Mesendoderm (in vitro differentiated cells): Measurements from ENCODE around the gene EXOC7.

ENCODE experiments used
- DNase-seq: peaks from one replicate; pipeline ENCODE4 v3.0.0; 2013
- H2AK5ac ChIP-seq: 2 replicates; pipeline ENCODE4 v1.6.1; 2013; ENCODE audit warnings: low read length, inconsistent platforms
- H2BK120ac ChIP-seq: 2 replicates; pipeline ENCODE4 v1.6.1; 2013; ENCODE audit warnings: low read depth, mild to moderate bottlenecking, low read length, moderate library complexity, mixed read lengths
- H2BK15ac ChIP-seq: replicated peaks from 2 replicates; pipeline ENCODE4 v1.6.1; 2013; ENCODE audit warnings: low read depth, mild to moderate bottlenecking, moderate library complexity
- H2BK5ac ChIP-seq: 2 replicates; pipeline ENCODE4 v1.6.1; 2013; ENCODE audit warnings: low read length, inconsistent platforms
- H3K18ac ChIP-seq: 2 replicates; pipeline ENCODE4 v1.6.1; 2013; ENCODE audit warnings: mild to moderate bottlenecking, low read length, mixed read lengths
- H3K23ac ChIP-seq: one replicate; pipeline ENCODE4 v1.6.1; 2013; ENCODE audit warnings: low read length
- H3K27ac ChIP-seq: 2 replicates; pipeline ENCODE4 v1.5.1; 2013; ENCODE audit warnings: low read depth, mild to moderate bottlenecking, inconsistent platforms, low read length, moderate library complexity
- H3K27me3 ChIP-seq: 2 replicates; pipeline ENCODE4 v1.6.1; 2013; ENCODE audit warnings: low read length, control low read depth, mild to moderate bottlenecking, inconsistent platforms; ENCODE audit not compliant: insufficient read depth, poor library complexity
- H3K36me3 ChIP-seq: 2 replicates; pipeline ENCODE4 v1.6.1; 2013; ENCODE audit warnings: low read length, inconsistent platforms; ENCODE audit not compliant: control insufficient read depth, insufficient read depth
- H3K4ac ChIP-seq: one replicate; pipeline ENCODE4 v1.6.1; 2013; ENCODE audit warnings: low read depth, mild to moderate bottlenecking, low read length, moderate library complexity
- H3K4me1 ChIP-seq: 2 replicates; pipeline ENCODE4 v1.6.1; 2013; ENCODE audit warnings: low read depth, low read length, inconsistent platforms; ENCODE audit not compliant: control insufficient read depth
- H3K4me2 ChIP-seq: 2 replicates; pipeline ENCODE4 v1.6.1; 2013; ENCODE audit warnings: low read length
- H3K4me3 ChIP-seq: 2 replicates; pipeline ENCODE4 v1.5.1; 2013; ENCODE audit warnings: mild to moderate bottlenecking, low read length
- H3K56ac ChIP-seq: one replicate; pipeline ENCODE4 v1.6.1; 2013; ENCODE audit warnings: low read length
- H3K79me1 ChIP-seq: 2 replicates; pipeline ENCODE4 v1.6.1; 2013; ENCODE audit warnings: low read length, inconsistent platforms
- H3K79me2 ChIP-seq: 2 replicates; pipeline ENCODE4 v1.6.1; 2013; ENCODE audit warnings: mild to moderate bottlenecking, low read length; ENCODE audit not compliant: control insufficient read depth, insufficient read depth
- H3K9ac ChIP-seq: 2 replicates; pipeline ENCODE4 v1.6.1; 2013; ENCODE audit warnings: low read length, inconsistent platforms
- H4K5ac ChIP-seq: one replicate; pipeline ENCODE4 v1.6.1; 2013; ENCODE audit warnings: low read length
- H4K8ac ChIP-seq: one replicate; pipeline ENCODE4 v1.6.1; 2013; ENCODE audit warnings: low read depth, mild to moderate bottlenecking, control low read depth, low read length, moderate library complexity
- WGBS: extraction: QIAGEN DNeasy Blood & Tissue Kit; methylation state at CpG from one replicate; pipeline ENCODE4 v1.1.7; 2013; ENCODE audit warnings: low lambda C conversion rate, missing lambda C conversion rate; ENCODE audit not compliant: insufficient coverage; ENCODE audit errors: extremely low coverage; 5-methylcytosine and 5-hydroxymethylcytosine counted together

EXOC7 gene

DNA sequence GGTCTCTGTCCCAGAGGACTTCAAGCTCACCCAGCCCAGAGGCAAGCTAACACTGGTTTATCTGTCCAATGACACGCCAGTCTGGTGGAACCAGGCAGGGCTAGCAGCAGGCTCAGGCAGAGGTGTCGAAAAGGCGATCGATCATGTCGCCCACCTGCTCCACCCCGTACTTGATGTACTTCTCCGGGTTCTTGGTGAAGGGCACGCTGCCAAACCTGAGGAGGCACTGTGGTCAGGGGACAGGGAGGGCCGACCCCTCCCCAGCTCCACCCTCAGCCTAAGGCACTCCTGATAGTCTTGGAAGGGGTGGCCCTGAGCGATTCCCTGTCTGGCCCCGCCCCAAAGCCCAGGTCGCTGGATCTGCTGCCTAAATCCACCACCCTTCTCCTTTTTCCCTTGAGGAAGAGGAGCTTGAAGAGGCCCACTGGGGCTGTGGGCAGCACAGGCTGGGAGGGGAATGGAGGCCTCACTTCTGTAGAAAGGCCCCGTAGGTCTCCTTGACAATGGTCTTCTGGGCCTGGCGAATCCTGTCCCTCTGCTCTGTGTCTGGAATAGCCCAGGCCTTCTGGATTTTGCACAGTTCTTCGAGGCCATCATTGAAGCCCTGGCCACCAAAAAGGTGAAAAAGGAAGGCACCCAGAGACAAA lies 19.9 kb downstream of the EXOC7 start:
- H3K18ac ChIP-seq = no peak overlapping the region
- H3K9ac ChIP-seq = no peak overlapping the region
- H3K27ac ChIP-seq = no peak overlapping the region
- H2BK5ac ChIP-seq = no peak overlapping the region
- no peak overlapping the region for H2BK120ac ChIP-seq
- no peak for DNase-seq
- no peaks in the 10 kb centered on the region for H3K79me2 ChIP-seq
- WGBS = no CpG with 5 or more reads among the region's 15 CpGs
- no peak overlapping the region for H3K4me2 ChIP-seq
- no peak overlapping the region for H4K8ac ChIP-seq
- no peak overlapping the region for H3K23ac ChIP-seq
- no peak overlapping the region for H3K56ac ChIP-seq
- no peak overlapping the region for H3K4me3 ChIP-seq
- no peak overlapping the region for H4K5ac ChIP-seq
- peaks cover 6% of the 10 kb centered on the region for H3K27me3 ChIP-seq
- H3K4me1 ChIP-seq = peaks cover 10% of the 10 kb centered on the region
- no peaks in the 10 kb centered on the region for H3K79me1 ChIP-seq
- H3K4ac ChIP-seq = no peak overlapping the region
- peaks cover 14% of the 10 kb centered on the region for H3K36me3 ChIP-seq
- H2AK5ac ChIP-seq = no peak overlapping the region
- no peak overlapping the region for H2BK15ac ChIP-seq

DNA sequence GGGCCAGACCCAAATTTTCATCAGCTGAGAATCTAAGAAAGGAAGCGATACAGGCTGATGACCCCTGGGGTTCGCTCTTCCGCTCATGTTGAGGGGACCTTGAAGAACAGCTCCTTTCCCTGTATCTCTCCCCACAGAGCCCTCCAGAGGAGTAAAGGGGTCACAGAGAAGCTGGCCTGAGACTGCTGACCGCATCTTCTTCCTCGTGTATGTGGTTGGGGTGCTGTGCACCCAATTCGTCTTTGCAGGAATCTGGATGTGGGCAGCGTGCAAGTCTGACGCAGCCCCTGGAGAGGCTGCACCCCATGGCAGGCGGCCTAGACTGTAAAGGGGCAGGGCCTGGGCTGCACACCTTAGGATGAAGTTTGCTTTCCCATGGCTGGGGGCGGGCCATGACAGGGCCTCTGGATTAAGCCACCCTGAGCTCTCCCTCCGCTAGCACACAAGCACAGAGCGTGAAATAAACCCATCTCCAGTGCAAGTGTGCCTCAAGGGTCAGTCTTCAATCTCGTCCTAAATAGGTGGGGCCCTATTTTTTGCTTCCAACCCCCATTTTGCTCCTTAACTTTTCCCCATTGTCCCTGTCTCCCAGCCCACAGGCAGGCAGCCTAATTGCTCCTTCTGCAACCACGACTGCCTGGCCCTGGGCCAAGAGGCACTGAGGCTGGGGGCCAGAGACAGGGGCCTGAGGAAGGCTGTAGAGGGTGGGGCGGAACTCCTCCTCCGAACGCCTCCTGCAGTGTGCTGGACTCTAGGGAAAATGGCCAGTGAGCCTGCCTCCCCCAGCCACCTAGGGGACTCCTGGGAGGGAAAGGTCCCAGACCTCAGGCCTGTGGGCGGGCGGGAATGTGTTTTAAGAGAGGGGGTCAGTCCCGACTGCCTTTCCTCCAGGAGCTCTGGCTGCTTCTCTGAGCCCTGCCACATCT lies 21.0 kb downstream of the EXOC7 start:
- Histone ChIP-seq H3K23ac (no peak overlapping the region), H2BK5ac (no peak overlapping the region), H3K9ac (no peak overlapping the region), H3K4ac (no peak overlapping the region), H3K27ac (no peak overlapping the region), H3K4me1 (peaks cover 10% of the 10 kb centered on the region), H3K4me3 (no peak overlapping the region), H3K79me2 (no peaks in the 10 kb centered on the region), H3K18ac (no peak overlapping the region), H3K56ac (no peak overlapping the region), H2BK120ac (no peak overlapping the region), H2AK5ac (no peak overlapping the region), H4K5ac (no peak overlapping the region), H3K27me3 (peaks cover 10% of the 10 kb centered on the region), H2BK15ac (no peak overlapping the region), H3K4me2 (no peak overlapping the region), H4K8ac (no peak overlapping the region), H3K36me3 (peaks cover 9% of the 10 kb centered on the region), H3K79me1 (no peaks in the 10 kb centered on the region)
- WGBS = no CpG with 5 or more reads among the region's 20 CpGs
- DNase-seq = no peak

- peak; percentile 39 for DNase-seq
Observed at GRCh38 chr17:76081295-76082210, 22.0 kb downstream of the EXOC7 start.

DNA sequence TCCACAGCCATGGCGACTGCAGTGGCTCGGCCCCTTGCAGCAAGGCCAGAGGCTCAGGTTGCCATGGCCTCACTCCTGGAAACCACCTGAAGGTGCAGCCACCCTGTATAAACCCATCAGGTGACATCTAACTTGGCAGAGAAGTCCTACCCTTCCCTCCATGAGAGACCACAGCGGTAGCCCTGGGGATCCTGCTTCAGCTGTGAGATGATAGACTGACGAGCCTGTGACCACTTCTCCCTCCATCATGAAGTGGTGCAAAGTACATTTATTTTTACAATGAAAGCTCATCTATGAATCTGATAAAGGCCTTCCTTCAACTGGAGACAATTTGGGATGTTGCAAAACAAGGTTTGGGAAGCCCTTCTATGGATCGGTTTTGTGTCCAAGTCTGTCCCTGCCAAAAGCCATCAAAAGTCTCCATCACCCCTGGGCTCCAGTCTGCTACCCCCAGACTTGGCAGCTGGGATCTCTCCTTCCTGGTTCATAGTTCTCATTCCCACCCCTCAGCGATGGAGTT lies 22.8 kb downstream of the EXOC7 start:
- Histone ChIP-seq H3K4me3 (no peak overlapping the region), H4K5ac (no peak overlapping the region), H3K18ac (no peak overlapping the region), H3K23ac (no peak overlapping the region), H4K8ac (no peak overlapping the region), H3K79me2 (no peaks in the 10 kb centered on the region), H3K9ac (peak overlapping the region; percentile 25), H3K4me2 (no peak overlapping the region), H3K79me1 (no peaks in the 10 kb centered on the region), H3K36me3 (peaks cover 5% of the 10 kb centered on the region), H2AK5ac (no peak overlapping the region), H3K56ac (no peak overlapping the region), H3K4ac (no peak overlapping the region), H3K4me1 (peaks cover 10% of the 10 kb centered on the region), H2BK15ac (no peak overlapping the region), H2BK120ac (no peak overlapping the region), H2BK5ac (no peak overlapping the region), H3K27me3 (peaks cover 23% of the 10 kb centered on the region), H3K27ac (no peak overlapping the region)
- no CpG with 5 or more reads among the region's 6 CpGs for WGBS
- no peak for DNase-seq

More at GRCh38 chr17:76081295-76082210, 22.0 kb downstream of the EXOC7 start:
- H4K5ac ChIP-seq = no peak overlapping the region
- no peak overlapping the region for H3K56ac ChIP-seq
- peaks cover 10% of the 10 kb centered on the region for H3K4me1 ChIP-seq
- no peak overlapping the region for H2BK5ac ChIP-seq
- H3K4ac ChIP-seq = no peak overlapping the region
- H3K4me3 ChIP-seq = no peak overlapping the region
- H3K27me3 ChIP-seq = peaks cover 17% of the 10 kb centered on the region
- no peak overlapping the region for H2BK120ac ChIP-seq
- H3K36me3 ChIP-seq = peaks cover 7% of the 10 kb centered on the region
- no peak overlapping the region for H3K23ac ChIP-seq
- no peak overlapping the region for H3K4me2 ChIP-seq
- no peaks in the 10 kb centered on the region for H3K79me1 ChIP-seq
- no CpG with 5 or more reads among the region's 27 CpGs for WGBS
- H2BK15ac ChIP-seq = no peak overlapping the region
- H4K8ac ChIP-seq = no peak overlapping the region
- no peak overlapping the region for H2AK5ac ChIP-seq
- no peak overlapping the region for H3K27ac ChIP-seq
- H3K18ac ChIP-seq = no peak overlapping the region
- H3K79me2 ChIP-seq = no peaks in the 10 kb centered on the region
- H3K9ac ChIP-seq = no peak overlapping the region

DNA sequence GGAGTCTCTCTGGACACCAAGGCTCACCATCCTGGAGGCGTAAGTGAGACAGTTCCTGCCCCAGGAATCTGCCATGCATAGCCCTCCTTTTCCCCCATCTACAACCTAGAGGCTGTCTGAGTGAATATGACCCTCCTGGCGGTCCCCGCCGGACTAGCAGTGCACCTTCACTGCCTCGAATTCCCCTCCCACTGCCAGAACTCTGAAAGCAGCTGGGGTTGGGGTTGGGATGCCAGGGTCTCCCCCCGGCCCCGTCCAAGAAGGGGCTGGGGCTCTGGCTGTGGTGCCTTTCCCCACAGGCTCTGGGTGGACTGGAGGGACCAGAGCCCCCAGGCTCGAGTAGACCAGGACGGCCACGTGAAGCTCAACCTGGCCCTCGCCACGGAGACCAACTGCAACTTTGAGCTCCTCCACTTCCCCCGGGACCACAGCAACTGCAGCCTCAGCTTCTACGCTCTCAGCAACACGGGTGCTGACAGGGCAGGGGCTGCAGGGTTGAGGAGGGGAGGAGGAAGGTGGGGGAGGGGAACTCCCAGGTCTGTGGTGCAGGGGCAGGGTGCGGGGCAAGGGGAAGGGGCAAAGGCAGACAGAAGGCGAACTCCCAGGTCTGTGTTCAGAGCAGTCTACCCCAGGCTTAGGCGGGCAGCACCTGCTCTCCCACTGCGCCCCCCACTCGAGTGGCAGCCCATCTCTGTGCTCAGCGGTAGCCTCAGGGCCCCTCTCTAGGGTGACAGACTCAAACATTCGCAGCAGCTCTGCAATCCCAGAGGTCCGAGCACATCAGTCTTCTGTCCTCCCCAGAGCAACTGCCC lies 23.4 kb downstream of the EXOC7 start:
- Histone ChIP-seq H3K4me2 (no peak overlapping the region), H3K23ac (no peak overlapping the region), H3K4ac (no peak overlapping the region), H3K27me3 (peaks cover 29% of the 10 kb centered on the region), H3K18ac (no peak overlapping the region), H2AK5ac (no peak overlapping the region), H3K36me3 (no peaks in the 10 kb centered on the region), H2BK15ac (no peak overlapping the region), H4K8ac (no peak overlapping the region), H3K79me2 (no peaks in the 10 kb centered on the region), H2BK5ac (no peak overlapping the region), H3K27ac (no peak overlapping the region), H3K9ac (peak overlapping the region; percentile 25), H4K5ac (no peak overlapping the region), H3K79me1 (no peaks in the 10 kb centered on the region), H3K4me3 (no peak overlapping the region), H2BK120ac (no peak overlapping the region), H3K56ac (peak overlapping the region; percentile 65), H3K4me1 (peaks cover 10% of the 10 kb centered on the region)
- WGBS = no CpG with 5 or more reads among the region's 23 CpGs
- peak; percentile 56 for DNase-seq
